ENCODE results near the gene UBASH3B.

UBASH3B gene

GRCh38 chr11:122833846-122834464 lies 178.4 kb downstream of the UBASH3B start:
- TF ChIP-seq CTCF (IDR thresholded peaks at IDR 0.05; ENCODE audit: extremely low read depth, insufficient read depth, missing control alignments): no peak
- in situ Hi-C loops (cut with MboI; ENCODE audit: low pct_unique_long_range_greater_than_20kb, low sequenced_read_pairs, unreplicated experiment): no loop called here
- no peak for DNase-seq (ENCODE audit: low spot score)

GRCh38 chr11:122836916-122837315 lies 181.4 kb downstream of the UBASH3B start:
- no peak for DNase-seq (ENCODE audit: low spot score)
- in situ Hi-C loops (cut with MboI; ENCODE audit: low pct_unique_long_range_greater_than_20kb, low sequenced_read_pairs, unreplicated experiment): no loop called here
- no peak for TF ChIP-seq CTCF (IDR thresholded peaks at IDR 0.05; ENCODE audit: extremely low read depth, insufficient read depth, missing control alignments)

GRCh38 chr11:122837528-122838346 lies 182.2 kb downstream of the UBASH3B start:
- no peak for DNase-seq (ENCODE audit: low spot score)
- no peak for TF ChIP-seq CTCF (IDR thresholded peaks at IDR 0.05; ENCODE audit: extremely low read depth, insufficient read depth, missing control alignments)
- in situ Hi-C loops (cut with MboI; ENCODE audit: low pct_unique_long_range_greater_than_20kb, low sequenced_read_pairs, unreplicated experiment): no loop called here

GRCh38 chr11:122843281-122844141 lies 188.0 kb downstream of the UBASH3B start:
- TF ChIP-seq CTCF (IDR thresholded peaks at IDR 0.05; ENCODE audit: extremely low read depth, insufficient read depth, missing control alignments): no peak
- DNase-seq (ENCODE audit: low spot score): peak; percentile 40
- in situ Hi-C loops (cut with MboI; ENCODE audit: low pct_unique_long_range_greater_than_20kb, low sequenced_read_pairs, unreplicated experiment): no loop called here

- in situ Hi-C loops (cut with MboI; ENCODE audit: low pct_unique_long_range_greater_than_20kb, low sequenced_read_pairs, unreplicated experiment): no loop called here
- TF ChIP-seq CTCF (IDR thresholded peaks at IDR 0.05; ENCODE audit: extremely low read depth, insufficient read depth, missing control alignments): no peak
- no peak for DNase-seq (ENCODE audit: low spot score)
These were observed 191.9 kb downstream of the UBASH3B start for GRCh38 chr11:122847466-122847865.

- no peak for DNase-seq (ENCODE audit: low spot score)
- TF ChIP-seq CTCF (IDR thresholded peaks at IDR 0.05; ENCODE audit: extremely low read depth, insufficient read depth, missing control alignments): no peak
- in situ Hi-C loops (cut with MboI; ENCODE audit: low pct_unique_long_range_greater_than_20kb, low sequenced_read_pairs, unreplicated experiment): no loop called here
These were observed 192.7 kb downstream of the UBASH3B start for GRCh38 chr11:122848186-122848585.
